HG03378 (cell line): ENCODE results near the gene CERCAM.
"Not testable (repeated sequence)": the region's sequence is repeated elsewhere in the genome, so short reads cannot be mapped to it uniquely, and the experiment has no call there.

Source experiments
- ATAC-seq: cut with Tn5 transposase; IDR thresholded peaks from one replicate; pipeline ENCODE4 v1.9.1; 2021; ENCODE audit warnings: mild to moderate bottlenecking, moderate library complexity; ENCODE audit not compliant: unreplicated experiment

The CERCAM gene

DNA sequence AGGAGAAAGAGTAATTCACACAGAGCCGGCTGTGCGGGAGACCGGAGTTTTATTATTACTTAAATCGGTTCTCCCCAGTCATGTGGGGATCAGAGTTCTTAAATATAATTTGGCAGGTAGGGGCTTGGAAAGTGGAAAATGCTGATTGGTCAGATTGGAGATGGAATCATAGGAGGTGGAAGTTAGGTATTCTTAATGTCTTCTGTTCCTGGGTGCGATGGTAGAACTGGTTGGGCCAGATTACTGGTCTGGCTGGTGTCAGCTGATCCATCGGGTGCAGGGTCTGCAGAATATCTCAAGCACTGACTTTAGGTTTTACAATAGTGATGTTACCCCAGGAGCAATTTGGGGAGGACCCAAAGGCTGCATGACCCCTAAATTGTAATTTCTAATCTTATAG lies 4.6 kb upstream of the CERCAM start:
- no peak for ATAC-seq

DNA sequence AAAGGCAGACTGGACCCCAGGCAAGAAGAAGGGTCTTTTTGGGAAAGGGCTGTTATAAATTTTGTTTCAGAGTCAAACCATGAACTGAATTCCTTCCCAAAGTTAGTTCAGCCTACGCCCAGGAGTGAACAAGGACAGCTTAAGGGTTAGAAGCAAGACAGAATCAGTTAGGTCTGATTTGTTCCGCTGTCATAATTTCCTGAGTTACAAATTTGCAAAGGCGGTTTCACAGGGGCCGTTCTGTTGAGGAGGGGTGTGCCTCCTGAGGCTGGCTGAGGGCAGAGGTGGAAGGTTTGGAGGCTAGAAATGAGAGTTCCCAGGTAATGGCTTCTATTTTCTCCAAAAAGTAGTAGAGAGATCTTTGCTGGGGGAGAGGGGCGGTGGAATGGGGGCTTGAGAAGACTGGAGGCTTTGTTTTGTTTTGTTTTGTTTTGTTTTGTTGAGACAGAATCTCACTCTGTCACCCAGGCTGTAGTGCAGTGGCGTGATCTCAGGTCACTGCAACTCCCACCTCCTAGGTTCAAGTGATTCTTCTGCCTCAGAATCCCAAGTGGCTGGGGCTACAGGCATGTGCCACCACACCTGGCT lies 4.1 kb upstream of the CERCAM start:
- ATAC-seq, result no peak

DNA sequence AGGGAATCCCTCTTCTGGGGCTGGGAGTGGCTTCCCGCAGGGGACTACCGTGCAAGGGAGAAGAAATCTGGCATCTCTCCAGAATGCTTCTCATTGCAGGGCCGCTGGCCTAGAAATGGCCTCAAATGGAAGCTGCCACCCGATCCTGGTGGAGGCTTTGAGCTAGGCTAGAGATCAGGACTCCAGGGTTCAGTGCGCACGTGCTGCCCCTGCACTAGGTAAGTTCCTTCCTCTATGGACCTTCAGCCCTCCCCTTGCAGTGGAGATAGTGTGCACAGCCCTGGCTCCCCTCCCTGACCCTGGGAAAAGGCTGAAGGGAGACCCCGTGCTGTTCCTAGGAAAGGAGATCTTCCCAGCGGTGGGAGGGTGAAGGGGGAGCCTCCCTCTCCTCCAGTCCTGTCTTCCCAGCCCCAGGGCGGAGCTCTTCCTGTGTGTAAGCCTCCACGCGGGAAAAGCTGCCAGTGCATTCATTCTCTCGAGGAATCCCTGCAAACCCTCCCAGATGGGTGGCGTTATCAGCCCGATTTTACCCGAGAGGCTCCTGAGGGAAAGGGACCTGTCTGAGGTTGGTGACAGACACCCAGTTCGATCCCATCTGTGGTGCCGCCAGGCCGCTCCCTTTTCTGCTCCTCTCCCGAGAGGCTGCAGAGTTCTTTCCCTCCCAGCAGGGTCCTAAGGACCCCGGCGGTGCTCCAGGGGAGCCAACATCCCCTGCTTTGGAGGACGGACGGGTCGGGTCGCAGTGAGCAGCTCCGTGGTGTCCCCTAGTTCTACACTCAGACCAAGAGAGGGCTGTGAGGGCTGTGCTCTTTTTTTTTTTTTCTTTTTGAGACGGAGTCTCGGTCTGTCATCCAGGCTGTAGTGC lies 1.4 kb upstream of the CERCAM start:
- no peak for ATAC-seq

DNA sequence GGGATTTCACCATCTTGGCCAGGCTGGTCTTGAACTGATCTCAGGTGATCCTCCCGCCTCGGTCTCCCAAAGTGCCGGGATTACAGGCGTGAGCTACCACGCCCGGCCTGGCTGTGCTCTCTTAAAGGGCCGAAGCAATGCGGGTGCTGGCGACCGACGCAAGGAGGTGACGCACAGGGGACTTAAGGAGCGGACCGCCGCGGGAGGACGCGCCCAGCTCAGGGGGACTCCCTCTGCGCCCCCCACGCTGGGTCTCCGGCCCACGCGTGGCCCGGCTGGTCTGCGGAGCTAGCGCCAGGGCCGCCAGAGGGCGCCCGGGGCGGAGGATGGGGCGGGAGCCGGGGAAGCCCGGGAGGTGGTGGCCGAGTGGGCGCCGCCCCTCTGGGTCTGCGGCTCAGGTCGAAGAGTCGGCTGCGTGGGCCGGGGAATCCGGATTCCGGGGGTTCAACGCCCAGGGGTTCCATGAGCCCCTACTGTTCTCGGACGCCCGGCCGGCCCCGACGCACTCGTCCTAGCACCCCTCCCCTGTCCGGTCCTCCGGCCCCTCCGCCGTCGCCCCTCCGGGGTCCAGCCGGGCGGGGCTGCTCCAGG lies 502 bp upstream of the CERCAM start:
- ATAC-seq, result peak; percentile 51

DNA sequence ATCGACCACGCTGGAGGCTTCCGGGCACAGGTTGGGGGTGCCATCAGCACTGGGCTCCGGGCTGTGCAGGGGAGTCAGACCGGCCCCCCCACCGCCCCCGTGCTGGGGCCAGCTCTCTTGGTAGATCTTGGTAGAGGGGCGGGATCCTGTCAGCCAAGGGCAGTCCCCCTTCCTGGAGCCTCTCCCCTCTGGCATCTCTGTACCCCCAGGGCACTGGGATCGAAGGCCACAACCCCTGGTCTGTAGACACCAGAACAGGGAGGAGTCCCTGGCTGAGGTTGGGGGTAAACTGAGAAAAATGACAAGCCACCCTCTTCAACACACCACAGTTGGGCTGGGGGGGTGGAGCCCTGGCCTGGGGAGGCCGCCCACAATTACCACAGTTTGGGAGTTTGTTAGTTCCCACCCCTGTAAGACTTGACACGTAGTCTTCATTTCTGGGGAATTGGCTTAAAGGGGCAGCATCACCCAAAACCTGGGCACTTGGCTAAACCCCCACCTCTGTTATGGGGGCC lies 882 bp downstream of the CERCAM start:
- no peak for ATAC-seq

DNA sequence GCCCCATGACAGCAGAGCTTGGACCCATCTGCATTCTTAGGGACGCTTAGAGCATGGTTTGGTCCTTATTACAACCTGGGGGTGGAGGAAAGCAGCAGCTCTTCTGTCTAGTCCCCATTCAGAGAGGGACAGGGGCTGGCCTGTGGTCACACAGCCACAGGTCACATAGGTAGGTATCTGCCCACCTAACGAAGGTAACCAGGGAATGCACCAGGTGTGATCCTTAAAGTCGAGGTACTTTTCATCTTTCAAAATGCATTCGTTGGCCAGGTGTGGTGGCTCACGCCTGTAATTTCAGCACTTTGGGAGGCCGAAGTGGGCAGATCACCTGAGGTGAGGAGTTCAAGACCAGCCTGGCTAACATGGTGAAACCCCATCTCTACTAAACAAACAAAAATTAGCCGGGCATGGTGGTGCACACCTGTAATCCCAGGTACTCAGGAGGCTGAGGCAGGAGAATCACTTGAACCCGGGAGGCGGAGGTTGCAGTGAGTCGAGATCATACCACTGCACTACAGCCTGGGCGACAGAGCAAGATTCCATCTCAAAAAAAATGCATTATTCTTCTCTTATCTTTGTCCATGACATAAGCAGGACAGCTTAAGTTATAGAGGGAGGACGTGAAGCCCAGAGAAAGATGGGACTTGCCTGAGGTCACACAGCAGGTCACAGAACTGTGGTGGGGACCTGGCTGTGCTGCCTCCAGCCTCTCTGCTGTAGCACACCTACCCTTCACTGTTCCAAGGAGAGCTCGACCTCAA lies 1.5 kb downstream of the CERCAM start:
- not testable (repeated sequence) for ATAC-seq

DNA sequence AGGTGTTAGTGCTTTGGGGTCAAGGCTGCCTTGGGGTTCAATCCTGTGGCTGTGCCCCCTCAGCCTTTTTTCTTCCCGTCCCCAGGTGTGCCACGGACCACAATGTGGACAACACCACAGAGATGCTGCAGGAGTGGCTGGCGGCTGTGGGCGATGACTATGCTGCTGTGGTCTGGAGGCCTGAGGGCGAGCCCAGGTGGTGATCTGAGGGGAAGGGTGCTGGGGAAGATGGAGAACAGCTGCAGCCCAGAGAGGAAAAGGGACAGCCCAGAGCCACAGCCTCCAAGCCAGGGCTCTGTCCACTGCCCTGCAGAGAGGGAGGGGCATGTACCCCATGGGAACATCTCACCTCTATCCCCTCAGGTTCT lies 2.1 kb downstream of the CERCAM start:
- ATAC-seq, result no peak

DNA sequence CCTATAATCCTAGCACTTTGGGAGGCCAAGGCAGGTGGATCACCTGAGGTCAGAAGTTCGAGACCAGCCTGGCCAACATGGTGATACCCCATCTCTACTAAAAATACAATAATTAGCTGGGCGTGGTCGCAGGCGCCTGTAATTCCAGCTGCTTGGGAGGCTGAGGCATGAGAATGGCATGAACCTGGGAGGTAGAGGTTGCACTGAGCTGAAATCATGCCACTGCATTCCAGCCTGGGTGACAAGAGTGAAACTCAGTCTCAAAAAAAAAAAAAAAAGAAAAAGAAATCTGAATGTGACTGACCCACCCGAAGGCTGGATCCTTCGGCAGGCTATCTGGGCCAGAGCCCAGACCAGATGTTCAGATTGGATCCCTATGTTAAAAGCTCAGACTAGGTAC lies 2.7 kb downstream of the CERCAM start:
- ATAC-seq, result not testable (repeated sequence)

DNA sequence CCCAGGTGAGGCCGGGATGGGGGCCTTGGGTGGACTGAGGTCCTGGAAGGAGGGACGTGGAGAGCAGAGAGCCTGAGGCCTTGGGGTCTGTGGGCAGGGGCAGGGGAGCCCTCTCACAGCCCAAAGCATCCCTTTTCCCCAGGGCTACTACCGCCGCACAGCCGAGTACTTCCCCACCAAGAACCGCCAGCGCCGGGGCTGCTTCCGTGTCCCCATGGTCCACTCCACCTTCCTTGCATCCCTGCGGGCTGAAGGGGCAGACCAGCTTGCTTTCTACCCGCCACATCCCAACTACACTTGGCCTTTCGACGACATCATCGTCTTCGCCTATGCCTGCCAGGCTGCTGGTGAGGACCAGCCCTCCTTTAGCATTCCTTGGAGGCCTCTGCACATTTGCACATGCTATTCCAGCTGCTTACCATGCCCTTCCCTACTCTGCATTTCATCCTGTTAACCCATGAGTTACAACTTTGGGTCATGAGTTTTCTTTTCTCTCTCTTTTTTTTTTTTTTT lies 3.7 kb downstream of the CERCAM start:
- ATAC-seq, result no peak

DNA sequence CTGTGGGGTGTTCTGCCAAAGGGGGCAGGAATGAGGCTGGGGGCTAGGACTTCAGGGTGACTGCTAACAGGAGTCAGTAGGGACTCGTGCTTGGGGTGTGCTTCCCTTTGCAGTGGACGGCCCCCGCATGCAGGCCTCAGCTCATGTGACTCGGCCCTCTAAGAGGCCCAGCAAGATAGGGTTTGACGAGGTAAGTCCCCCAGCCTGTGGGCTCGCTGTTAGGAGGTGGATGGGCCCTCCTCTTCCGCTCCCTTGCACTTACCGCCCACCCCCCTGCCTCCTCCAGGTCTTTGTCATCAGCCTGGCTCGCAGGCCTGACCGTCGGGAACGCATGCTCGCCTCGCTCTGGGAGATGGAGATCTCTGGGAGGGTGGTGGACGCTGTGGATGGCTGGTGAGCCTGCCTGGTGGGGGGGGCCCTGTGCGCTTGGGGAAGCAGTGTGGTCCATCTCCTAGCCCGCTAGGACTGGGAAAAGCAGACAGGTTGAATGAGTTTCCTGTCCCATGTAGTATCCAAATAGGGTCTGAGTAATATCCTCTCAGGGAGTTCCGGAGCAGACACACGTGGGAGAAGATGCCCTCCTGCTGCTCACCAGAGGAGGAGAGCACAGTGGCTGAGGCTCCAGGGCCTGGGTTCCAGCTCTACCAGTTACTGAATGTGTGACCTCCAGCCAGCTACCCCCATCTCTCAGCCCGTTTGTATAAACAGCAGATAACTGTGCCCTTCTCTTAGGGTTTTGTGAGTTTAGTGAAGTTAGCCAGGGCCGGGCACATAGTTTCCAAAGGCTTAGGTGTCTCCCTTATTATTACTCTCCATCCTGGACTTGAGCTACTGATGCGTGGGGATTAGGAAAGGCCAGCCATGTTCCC lies 8.2 kb downstream of the CERCAM start:
- no peak for ATAC-seq

DNA sequence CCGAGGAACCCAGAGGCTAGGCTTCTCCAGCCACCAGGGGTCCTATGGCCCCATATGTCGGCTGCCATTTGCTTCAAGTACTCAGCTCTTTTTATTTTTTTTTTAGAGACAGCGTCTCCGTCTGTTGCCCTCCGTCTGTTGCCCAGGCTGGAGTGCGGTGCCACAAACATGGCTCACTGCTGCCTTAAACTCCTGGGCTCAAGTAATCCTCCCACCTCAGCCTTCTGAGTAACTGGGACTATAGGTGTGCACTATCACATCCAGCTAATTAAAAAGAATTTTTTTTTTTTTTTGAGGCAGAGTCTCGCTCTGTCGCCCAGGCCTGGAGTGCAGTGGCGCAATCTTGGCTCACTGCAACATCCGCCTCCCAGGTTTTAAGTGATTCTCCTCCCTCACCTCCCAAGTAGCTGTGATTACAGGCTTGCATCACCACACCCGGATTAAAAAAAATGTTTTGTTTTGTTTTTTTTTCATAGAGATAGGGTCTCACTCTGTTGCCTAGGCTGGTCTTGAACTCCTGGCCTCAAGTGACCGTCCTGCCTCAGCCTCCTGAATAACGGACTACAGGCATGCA lies 8.9 kb downstream of the CERCAM start:
- ATAC-seq, result no peak

DNA sequence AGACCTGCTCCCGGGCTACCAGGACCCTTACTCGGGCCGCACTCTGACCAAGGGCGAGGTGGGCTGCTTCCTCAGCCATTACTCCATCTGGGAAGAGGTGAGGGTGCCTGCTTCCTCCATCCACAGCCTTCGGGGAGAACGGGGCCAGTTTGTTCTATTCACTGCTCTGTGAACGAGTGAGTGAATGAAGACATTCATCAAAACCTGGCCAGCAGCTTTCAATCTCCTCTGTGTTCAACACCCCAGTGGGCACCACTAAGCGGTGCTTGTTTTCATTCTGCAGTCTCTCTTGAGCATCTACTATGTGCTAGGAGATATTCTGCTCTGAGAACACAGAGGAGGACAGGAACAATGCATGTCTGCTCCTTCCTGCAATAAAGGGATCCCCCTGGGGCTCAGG lies 10.6 kb downstream of the CERCAM start:
- no peak for ATAC-seq

DNA sequence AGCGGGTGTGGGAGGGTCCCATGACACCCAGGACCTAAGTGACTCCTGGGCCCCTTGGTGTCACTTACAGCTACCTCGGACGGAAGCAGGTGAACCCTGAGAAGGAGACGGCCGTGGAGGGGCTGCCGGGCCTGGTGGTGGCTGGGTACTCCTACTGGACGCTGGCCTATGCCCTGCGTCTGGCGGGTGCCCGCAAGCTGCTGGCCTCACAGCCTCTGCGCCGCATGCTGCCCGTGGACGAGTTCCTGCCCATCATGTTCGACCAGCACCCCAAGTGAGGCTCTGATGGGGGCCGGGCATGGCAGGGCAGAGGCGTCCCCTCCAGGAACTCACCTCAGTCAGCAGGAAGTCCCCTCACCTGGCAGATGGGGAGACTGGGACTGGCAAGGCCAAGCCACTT lies 13.7 kb downstream of the CERCAM start:
- no peak for ATAC-seq

DNA sequence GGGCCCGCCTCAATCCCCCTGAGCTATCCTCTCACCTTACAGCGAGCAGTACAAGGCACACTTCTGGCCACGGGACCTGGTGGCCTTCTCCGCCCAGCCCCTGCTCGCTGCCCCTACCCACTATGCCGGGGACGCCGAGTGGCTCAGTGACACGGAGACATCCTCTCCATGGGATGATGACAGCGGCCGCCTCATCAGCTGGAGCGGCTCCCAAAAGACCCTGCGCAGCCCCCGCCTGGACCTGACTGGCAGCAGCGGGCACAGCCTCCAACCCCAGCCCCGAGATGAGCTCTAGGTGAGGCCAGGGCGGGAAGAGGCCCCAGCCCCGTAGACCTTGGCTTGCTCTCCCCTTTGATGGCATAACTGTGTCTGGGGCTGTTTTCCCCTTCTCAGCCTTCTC lies 15.0 kb downstream of the CERCAM start:
- ATAC-seq, result no peak

DNA sequence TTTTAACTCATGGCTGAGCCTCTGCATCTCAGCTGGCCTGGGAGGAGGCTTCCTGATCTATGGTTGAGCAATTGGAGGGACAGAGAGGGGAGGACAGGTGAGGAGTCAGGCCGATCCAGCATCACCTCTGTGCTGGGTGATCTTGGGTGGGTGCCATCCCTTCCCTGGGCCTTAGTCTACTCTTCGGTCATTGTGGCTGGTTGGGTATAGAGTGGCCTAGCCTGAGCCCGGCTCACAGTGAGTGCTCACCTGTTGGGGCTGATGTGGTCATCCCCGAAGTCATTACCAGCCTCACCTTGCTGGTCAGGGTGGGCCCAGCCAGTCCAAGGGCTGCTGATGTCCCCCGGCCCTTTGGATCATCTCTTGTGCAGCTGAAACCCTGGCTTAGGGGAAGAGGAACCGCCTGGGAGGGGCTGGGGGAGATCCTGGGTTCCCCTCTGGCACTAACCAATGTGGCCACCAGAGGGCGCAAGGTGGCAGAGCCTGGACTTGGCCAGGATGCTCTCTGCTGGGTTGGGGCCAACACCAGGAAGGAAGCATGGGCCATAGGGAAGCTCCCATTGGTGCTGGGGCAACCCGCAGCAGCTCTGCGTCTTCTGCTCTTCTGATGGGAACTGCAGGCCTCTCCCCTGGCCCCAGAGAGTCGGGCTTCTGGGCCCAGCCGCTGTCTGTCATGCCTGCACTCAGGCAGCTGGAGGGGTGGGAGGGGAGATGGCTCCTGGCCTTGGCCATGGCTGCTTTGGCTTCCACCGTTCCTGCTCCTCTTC lies 17.9 kb downstream of the CERCAM start:
- no peak for ATAC-seq

DNA sequence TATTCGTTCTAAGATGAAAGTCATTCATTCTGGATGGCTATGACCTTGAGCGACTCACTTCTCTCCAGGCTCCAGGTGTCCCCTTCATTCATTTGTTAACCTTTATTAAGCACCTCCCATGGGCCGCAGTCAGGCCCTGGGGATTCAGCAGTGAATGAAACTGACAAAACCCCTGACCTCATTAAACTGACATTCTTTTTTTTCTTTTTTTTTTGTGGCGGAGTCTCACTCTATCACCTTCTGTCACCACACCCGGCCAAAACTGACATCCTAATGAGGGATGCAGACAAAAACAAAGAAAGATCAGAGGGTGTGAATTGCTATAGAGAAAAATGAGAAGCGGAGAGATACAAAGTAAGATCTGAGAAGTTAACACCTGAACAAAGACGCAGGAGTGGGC lies 18.6 kb downstream of the CERCAM start:
- no peak for ATAC-seq

DNA sequence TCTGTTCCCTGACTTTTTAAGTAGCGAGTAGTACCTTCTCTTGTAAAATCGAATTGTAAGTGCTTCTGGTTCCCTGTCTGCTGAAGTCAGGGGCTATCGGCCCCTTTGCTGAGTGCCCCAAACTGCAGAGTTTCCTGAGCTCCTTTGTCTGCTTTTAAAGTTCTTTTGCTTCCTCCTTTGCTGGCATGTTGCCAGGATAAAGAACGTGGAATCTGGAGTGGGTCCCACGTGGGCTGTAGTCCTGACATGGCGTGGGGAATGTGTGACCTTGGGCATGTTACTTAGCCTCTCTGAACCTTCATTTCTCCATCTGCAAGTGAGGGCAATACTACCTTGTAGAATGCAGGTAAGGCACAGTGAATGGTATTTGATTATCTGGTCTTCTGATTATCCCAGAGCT lies 21.5 kb downstream of the CERCAM start:
- no peak for ATAC-seq

DNA sequence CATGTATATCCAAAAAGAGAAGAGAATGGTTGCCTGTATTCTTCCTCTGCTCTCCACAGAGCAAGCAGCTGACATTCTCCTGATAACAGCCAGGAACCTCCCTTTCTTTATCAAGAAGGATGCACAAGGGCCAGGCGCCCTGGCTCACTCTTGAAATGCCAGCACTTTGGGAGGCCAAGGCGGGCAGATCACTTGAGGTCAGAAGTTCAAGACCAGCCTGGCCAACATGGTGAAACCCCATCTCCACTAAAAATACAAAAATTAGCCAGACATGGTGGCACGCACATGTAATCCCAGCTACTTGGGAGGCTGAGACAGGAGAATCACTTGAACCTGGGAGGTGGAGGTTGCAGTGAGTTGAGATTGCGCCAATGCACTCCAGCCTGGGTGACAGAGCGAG lies 25.8 kb downstream of the CERCAM start:
- not testable (repeated sequence) for ATAC-seq

DNA sequence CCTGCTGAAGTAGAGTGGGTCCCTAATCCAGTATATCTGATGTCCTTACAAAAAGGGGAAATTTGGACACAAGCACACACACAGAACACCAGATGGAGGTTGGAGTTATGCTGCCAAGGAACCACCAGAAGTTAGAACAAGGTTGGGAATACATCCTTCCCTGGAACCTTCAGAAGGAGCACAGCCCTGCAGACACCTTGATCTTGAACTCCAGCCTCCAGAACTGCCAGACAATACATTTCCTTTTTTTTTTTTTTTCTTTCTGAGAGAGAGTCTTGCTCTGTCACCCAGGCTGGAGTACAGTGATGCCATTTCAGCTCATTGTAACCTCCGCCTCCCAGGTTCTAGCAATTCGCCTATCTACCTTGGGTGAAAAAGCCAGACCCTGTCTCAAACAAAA lies 28.1 kb downstream of the CERCAM start:
- no peak for ATAC-seq
